Activated naive CD4-positive, alpha-beta T cell treated with Interleukin-2 at 50 U/mL for 16 hours (primary cell): Measurements from ENCODE around the gene TMEM209.
"Not testable (repeated sequence)": the region's sequence is repeated elsewhere in the genome, so short reads cannot be mapped to it uniquely, and the experiment has no call there.

Experiments
- DNase-seq: peaks from one replicate; pipeline ENCODE4 v3.0.0-alpha.2; 2020

TMEM209 gene

GRCh38 chr7:130141884-130142653 is 63.1 kb downstream of the TMEM209 start:
- no peak for DNase-seq

- peak; percentile 36 for DNase-seq
Measured at GRCh38 chr7:130141161-130141883, 63.9 kb downstream of the TMEM209 start.

- no peak for DNase-seq
Measured at GRCh38 chr7:130140551-130141160, 64.5 kb downstream of the TMEM209 start.

- DNase-seq, result no peak
Measured at GRCh38 chr7:130139193-130139960, 65.8 kb downstream of the TMEM209 start.

GRCh38 chr7:130137207-130137606 is 68.0 kb downstream of the TMEM209 start:
- no peak for DNase-seq

- no peak for DNase-seq
Measured at GRCh38 chr7:130136579-130137167, 68.5 kb downstream of the TMEM209 start.

- no peak for DNase-seq
Measured at GRCh38 chr7:130135208-130136205, 69.7 kb downstream of the TMEM209 start.

- DNase-seq, result no peak
Measured at GRCh38 chr7:130134726-130135125, 70.5 kb downstream of the TMEM209 start.

GRCh38 chr7:130134106-130134636 is 71.0 kb downstream of the TMEM209 start:
- DNase-seq, result no peak

GRCh38 chr7:130133029-130133782 is 72.0 kb downstream of the TMEM209 start:
- no peak for DNase-seq

- no peak for DNase-seq
Measured at GRCh38 chr7:130131964-130132875, 73.0 kb downstream of the TMEM209 start.

GRCh38 chr7:130131191-130131834 is 73.9 kb downstream of the TMEM209 start:
- no peak for DNase-seq

- no peak for DNase-seq
Measured at GRCh38 chr7:130129011-130129411, 76.2 kb downstream of the TMEM209 start.

- DNase-seq, result no peak
Measured at GRCh38 chr7:130127821-130128317, 77.3 kb downstream of the TMEM209 start.

GRCh38 chr7:130127404-130127803 is 77.8 kb downstream of the TMEM209 start:
- no peak for DNase-seq

GRCh38 chr7:130126840-130127239 is 78.4 kb downstream of the TMEM209 start:
- DNase-seq, result not testable (repeated sequence)

- no peak for DNase-seq
Measured at GRCh38 chr7:130124711-130125110, 80.5 kb downstream of the TMEM209 start.

GRCh38 chr7:130123501-130123900 is 81.7 kb downstream of the TMEM209 start:
- no peak for DNase-seq
